ELR (cell line): Measurements from ENCODE around the gene MICU2.

ENCODE experiments used
- DNase-seq: peaks from one replicate; pipeline ENCODE4 v3.0.0-alpha.2; 2015; ENCODE audit warnings: low read depth

The MICU2 gene

DNA sequence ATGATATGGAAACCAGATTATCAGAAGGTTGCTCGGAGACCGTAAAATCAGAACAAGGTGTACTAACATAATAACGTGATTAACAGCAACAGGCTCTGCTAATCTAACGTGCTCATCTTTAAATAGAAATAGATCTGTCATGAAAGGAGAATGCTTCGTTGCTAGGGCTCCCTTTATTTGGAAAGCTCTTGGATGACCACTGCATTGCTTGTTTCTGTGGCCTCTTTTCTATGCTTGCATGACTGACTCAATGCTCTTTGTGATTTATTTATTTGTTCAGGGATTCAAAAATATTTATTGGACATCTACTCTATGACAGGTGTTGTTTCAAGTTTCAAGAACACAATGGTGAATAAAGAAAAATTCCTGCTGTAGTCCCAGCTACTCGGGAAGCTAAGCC, 122.6 kb downstream of the MICU2 start:
- no peak for DNase-seq

GRCh38 chr13:21478881-21479808, 124.8 kb downstream of the MICU2 start:
- DNase-seq, result peak; percentile 80

DNA sequence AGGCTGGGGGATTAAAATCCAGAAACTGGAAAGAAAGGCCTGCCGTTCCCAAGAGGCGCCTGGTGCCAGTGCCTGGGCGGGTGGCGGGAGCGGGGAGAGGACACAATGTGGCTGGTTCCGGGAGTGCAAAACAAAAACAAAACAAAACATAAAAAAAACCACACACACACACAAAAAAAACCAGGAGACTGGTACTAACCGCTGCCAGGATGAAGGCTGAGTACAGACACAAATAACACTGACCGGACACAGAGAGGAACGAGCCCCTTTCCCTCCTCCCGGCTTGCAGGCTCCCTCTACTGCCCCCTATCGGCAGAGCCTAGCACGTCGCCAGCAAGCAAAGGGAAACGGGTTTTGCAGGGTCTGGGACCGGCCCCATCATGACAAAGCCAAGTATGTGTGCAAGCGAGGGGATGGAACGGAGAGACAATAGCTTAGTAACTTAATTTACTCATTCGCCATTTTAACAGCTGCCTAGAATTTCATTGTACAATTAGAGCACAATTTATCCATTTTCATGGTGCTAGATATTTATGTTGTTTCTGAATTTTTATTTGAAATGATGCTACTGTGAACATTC, 127.0 kb downstream of the MICU2 start:
- peak; percentile 86 for DNase-seq

- no peak for DNase-seq
These were observed 128.9 kb downstream of the MICU2 start for GRCh38 chr13:21475115-21475514.

GRCh38 chr13:21470785-21471184, 133.2 kb downstream of the MICU2 start:
- no peak for DNase-seq

DNA sequence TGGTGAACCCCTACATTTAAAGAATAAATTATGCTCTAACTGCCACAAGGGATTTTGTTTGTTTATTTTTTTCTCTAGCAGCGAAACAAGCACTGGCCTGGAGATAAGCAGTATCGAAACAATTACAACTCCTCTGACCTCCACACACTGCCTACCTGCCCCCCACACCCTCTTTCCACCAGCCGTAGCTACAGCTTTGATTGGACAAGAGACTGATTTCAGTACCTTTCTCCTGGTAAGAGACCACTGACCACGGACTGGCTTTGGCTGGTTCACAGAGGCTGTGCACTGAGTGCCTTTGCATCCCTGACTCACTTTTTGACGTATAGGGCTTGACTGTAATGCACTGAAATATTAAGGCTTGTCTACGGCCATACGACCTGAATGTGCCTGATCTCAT, 137.4 kb downstream of the MICU2 start:
- no peak for DNase-seq

GRCh38 chr13:21465710-21466160, 138.2 kb downstream of the MICU2 start:
- DNase-seq, result no peak

GRCh38 chr13:21463424-21463823, 140.5 kb downstream of the MICU2 start:
- DNase-seq, result no peak

DNA sequence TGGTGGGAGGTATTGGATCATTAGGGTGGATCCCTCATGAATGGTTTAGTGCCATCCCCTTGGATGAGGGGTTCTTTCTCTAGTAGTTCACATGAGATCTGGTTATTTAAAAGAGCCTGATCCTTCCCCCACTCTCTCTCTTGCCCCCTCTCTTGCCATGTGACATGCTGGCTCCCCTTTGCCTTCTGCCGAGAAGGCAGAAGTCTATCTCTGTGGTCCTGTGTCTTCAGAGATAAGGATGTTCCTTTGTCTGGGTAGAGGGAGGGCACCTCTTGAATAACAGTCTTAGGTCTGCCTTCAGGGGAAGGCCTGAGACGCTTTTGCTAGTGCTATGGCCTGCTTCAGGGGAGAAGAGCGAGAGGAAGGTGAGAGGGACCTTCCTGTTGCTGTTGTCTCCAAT, 142.8 kb downstream of the MICU2 start:
- DNase-seq, result no peak

DNA sequence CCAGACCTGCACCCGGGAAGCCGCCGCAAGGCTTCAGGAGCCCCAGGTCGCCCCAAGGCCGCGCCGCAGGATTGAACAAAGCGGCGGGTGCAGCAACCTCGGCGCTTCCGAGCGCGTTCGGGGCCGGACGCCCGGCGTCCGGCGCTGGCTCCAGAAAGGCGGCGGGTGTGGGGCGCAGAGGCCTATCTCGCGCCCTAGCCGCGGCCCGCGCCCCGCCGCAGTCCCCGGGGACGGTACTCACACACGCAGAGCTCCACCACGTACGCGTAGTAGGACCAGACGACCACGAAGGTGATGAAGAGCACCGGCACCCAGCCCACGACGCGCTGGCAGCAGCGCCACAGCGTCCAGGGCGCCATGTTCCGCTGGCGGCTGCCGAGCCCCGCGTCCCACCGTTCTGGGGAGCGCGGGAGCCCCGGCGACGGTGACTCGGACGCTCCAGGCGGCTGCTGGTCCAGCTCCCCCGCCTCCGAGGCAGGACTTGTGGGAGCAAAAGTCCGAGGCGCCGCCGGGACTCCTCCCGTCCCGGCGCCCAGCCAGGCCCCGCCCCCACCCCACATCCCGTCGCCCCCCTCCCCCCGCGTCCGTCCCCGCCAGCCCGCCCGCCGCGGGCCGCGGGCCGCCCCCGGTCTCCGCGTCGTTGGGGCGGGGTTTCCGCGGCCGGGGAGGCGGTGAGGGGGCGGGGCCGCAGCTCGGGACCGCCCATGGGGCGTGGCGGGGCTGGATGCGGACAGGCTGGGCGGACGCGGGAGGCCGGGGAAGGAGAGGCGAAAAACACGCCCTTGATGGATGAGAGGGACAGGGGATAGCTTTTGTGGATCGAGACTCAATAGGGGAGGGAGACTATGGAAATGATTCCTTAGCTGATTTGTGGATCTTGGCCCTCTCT, 144.9 kb downstream of the MICU2 start, which contains the start of gene ZDHHC20:
Gene ZDHHC20, minus strand, starts transcription at position 491 of the 889 bp plus-strand sequence. Its CDS starts 132 bp downstream, at position 359.
- DNase-seq, result peak; percentile 86

GRCh38 chr13:21458451-21458812, 145.5 kb downstream of the MICU2 start:
- DNase-seq, result peak; percentile 44

GRCh38 chr13:21453387-21454081, 150.4 kb downstream of the MICU2 start:
- DNase-seq, result no peak

DNA sequence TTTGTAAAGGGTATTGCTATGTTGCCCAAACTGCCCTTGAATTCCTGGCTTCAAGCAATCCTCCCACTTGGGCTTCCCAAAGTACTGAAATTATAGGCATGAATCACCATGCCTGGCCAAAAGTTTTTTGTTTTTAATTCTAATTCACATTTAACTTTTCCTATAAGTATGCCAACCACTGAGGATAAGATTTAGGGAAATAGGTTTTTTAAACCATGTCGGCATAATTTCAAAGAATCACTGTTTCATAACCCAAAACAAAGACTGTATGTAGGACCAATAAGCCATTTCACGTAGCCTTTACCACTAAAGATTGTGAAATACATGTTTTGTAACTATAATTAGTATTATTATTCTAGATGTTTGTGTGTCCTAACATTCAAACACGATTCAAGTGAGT, 153.0 kb downstream of the MICU2 start:
- no peak for DNase-seq

GRCh38 chr13:21446656-21447055, 157.3 kb downstream of the MICU2 start:
- no peak for DNase-seq

DNA sequence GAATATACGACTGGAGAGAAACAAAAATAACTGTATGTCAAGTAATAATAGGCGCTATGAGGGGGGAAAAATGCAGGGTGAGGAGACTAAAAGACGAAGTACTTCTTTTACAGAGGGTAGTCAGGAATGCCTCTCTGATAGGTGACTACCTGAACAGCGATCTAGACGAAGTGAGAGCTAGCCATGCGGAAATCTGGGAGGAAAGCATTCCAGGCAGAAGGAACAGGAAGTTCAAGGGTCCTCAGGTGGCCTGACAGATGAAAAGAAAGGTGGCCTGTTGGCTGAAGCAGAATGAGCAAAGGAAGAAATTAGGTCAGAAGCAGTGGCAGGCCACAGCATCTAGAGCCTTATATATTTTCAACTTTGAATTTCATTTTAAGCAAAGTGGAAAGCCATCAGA, 158.2 kb downstream of the MICU2 start:
- no peak for DNase-seq

GRCh38 chr13:21443171-21443570, 160.8 kb downstream of the MICU2 start:
- DNase-seq, result no peak
